GM12878 (cell line): ENCODE results near the gene CDC45. TPM values are rescaled to one million over a fixed set of nuclear protein-coding genes. Genes with fewer than 3 reads are reported as not detected.

Experiments
- ATAC-seq: fragments of 200-7000 bp; cut with Tn5 transposase; 3 replicates; pipeline ENCODE4 v1.9.1; 2020; ENCODE audit warnings: mild to moderate bottlenecking, moderate library complexity
- BruUV-seq: library from RNA; stranded (reverse); fragments of 400-500 nt; replicated peaks from 2 replicates; lab custom pipeline; 2021; lab: Mats Ljungman, UMichigan
- CTCF ChIA-PET: fragments of 300-600 bp; sonication (Branson Sonifier 250); formaldehyde crosslinking; extraction: SDS; loops from one replicate; lab custom pipeline; 2021; ENCODE audit warnings: inconsistent platforms; lab: Yijun Ruan, JAX
- POLR2A ChIA-PET: fragments of 350-600 bp; formaldehyde crosslinking; extraction: SDS; loops from one replicate; lab custom pipeline; 2021; ENCODE audit warnings: inconsistent platforms; lab: Charles Lee
- RAD21 ChIA-PET: fragments of 300-600 bp; sonication (Branson Sonifier 250); formaldehyde crosslinking; loops from one replicate; lab custom pipeline; 2023; ENCODE audit warnings: antibody characterized with exemption; ENCODE audit not compliant: unreplicated experiment; lab: Charles Lee
- SMC1A ChIA-PET: fragments of 300-600 bp; sonication (Branson Sonifier 250); formaldehyde crosslinking; loops from one replicate; lab custom pipeline; 2023; ENCODE audit not compliant: unreplicated experiment, uncharacterized antibody; lab: Charles Lee
- DNase-seq: peaks from one replicate; pipeline ENCODE4 v3.0.0-alpha.2; 2011; ENCODE audit warnings: low read depth, low spot score
- FAIRE-seq: peaks from 3 replicates; lab custom pipeline; 2011; peaks lifted over from hg19 to GRCh38; lab: Jason Lieb, UNC
- H2AFZ ChIP-seq: 2 replicates; pipeline ENCODE4 v1.6.0; 2011; ENCODE audit warnings: low read depth, low read length, control low read depth; ENCODE audit not compliant: control insufficient read depth
- H3K27ac ChIP-seq: 2 replicates; pipeline ENCODE4 v1.5.1; 2011; ENCODE audit warnings: control low read depth; ENCODE audit not compliant: control insufficient read depth, insufficient read depth
- H3K27me3 ChIP-seq, 2 experiments: replicated peaks in 1 of 2; 2 replicates each; pipeline versions ENCODE4 v1.6.0 to v1.6.1; 2011; ENCODE audit warnings: low read length in 1 of 2; ENCODE audit not compliant: control insufficient read depth in 2 of 2, insufficient read depth in 2 of 2
- H3K36me3 ChIP-seq, 2 experiments: 2 replicates each; pipeline ENCODE4 v1.5.1; 2011; ENCODE audit warnings: low read length in 1 of 2; ENCODE audit not compliant: control insufficient read depth in 2 of 2, insufficient read depth in 2 of 2
- H3K4me1 ChIP-seq: 2 replicates; pipeline ENCODE4 v1.6.1; 2011; ENCODE audit warnings: mild to moderate bottlenecking, low read length, moderate library complexity, mixed read lengths; ENCODE audit not compliant: control insufficient read depth, insufficient read depth
- H3K4me2 ChIP-seq: 2 replicates; pipeline ENCODE4 v1.6.0; 2011; ENCODE audit warnings: control low read depth; ENCODE audit not compliant: control insufficient read depth, insufficient read depth
- H3K4me3 ChIP-seq: fragments of 200-600 bp; sonication (generic); 2 replicates; pipeline ENCODE4 v1.5.1; 2016
- H3K79me2 ChIP-seq: 2 replicates; pipeline ENCODE4 v1.6.0; 2011; ENCODE audit warnings: low read length; ENCODE audit not compliant: control insufficient read depth, insufficient read depth
- H3K9ac ChIP-seq: 2 replicates; pipeline ENCODE4 v1.8.0; 2011; ENCODE audit warnings: low read length, control low read depth, mixed read lengths; ENCODE audit not compliant: control insufficient read depth, insufficient read depth
- H3K9me3 ChIP-seq: replicated peaks from 3 replicates; pipeline ENCODE4 v1.5.1; 2011; ENCODE audit warnings: mild to moderate bottlenecking, low read length; ENCODE audit not compliant: control insufficient read depth, insufficient read depth
- H4K20me1 ChIP-seq: 2 replicates; pipeline ENCODE4 v1.6.0; 2011; ENCODE audit not compliant: control insufficient read depth, insufficient read depth
- HDGF ChIP-seq: fragments of 450-650 bp; IDR thresholded peaks from 2 replicates; pipeline ENCODE4 v1.6.1; 2016; ENCODE audit warnings: antibody characterized with exemption
- IRF4 ChIP-seq: IDR thresholded peaks from 2 replicates; pipeline ENCODE4 v1.6.1; 2011; ENCODE audit warnings: low read depth, low read length
- NR2C2 ChIP-seq: IDR thresholded peaks from 2 replicates; pipeline ENCODE4 v1.6.1; 2011; ENCODE audit warnings: borderline replicate concordance, low read depth; ENCODE audit not compliant: control insufficient read depth, insufficient read length
- POLR2AphosphoS5 ChIP-seq: IDR thresholded peaks from 2 replicates; pipeline ENCODE4 v1.6.1; 2011; ENCODE audit warnings: mild to moderate bottlenecking, low read length, inconsistent platforms
- TCF7 ChIP-seq: IDR thresholded peaks from 2 replicates; pipeline ENCODE4 v1.6.1; 2014; ENCODE audit warnings: antibody characterized with exemption, borderline replicate concordance
- WGBS: methylation state at CpG from one replicate; pipeline ENCODE4 v1.1.6; 2016; ENCODE audit warnings: low lambda C conversion rate; ENCODE audit not compliant: insufficient replicate concordance, insufficient coverage; ENCODE audit errors: missing lambda C conversion rate; 5-methylcytosine and 5-hydroxymethylcytosine counted together
- in situ Hi-C: fragments of 300-500 bp; cut with MboI; formaldehyde crosslinking; loops from 9 replicates; pipeline ENCODE4 v1.14.3; 2018; ENCODE audit warnings: mixed read lengths
- intact Hi-C: fragments of 100-400 bp; cut with micrococcal nuclease; formaldehyde crosslinking; loops from one replicate; pipeline ENCODE4 v1.14.2; 2022; ENCODE audit not compliant: unreplicated experiment
- polyA plus RNA-seq, 11 experiments: library from polyadenylated mRNA; depleted of rRNA in 4 of 11; unstranded in 6 of 11; stranded (reverse) in 5 of 11; fragments of >200 nt; fragmentation: Nextera tagmentation in 4 of 11; fragmentation: Illumina TruSeq in 1 of 11; extraction: Ambion mirVana in 4 of 11; extraction: Trizol in 1 of 11; gene quantifications; 1 replicate in 1 of 11; 2 replicates in 10 of 11; pipeline versions ENCODE4 v1.2.1 to v1.2.3, GENCODE V29; 2011 to 2016; ENCODE audit warnings: inconsistent platforms in 2 of 11, missing spikeins in 2 of 11, low read depth in 1 of 11
- total RNA-seq, 4 experiments: library from RNA; depleted of rRNA in 3 of 4; stranded (reverse); fragments of >200 nt in 3 of 4; fragmentation: Illumina TruSeq in 1 of 4; extraction: Trizol in 1 of 4; gene quantifications; 2 replicates each; pipeline versions ENCODE4 v1.2.1 to v1.2.3, GENCODE V29; 2013 to 2021
- TF ChIP-seq, protein P1 (sequence below): fragments of 450-650 bp; IDR thresholded peaks from 2 replicates; pipeline ENCODE4 v1.6.1; 2016; ENCODE audit warnings: mild to moderate bottlenecking
- TF ChIP-seq, protein P2 (sequence below): IDR thresholded peaks from 2 replicates; pipeline ENCODE4 v1.6.1; 2011; ENCODE audit warnings: mild to moderate bottlenecking, low read depth, low read length, moderate library complexity; ENCODE audit not compliant: insufficient replicate concordance

Gene CDC45
- total and polyA plus RNA-seq, 10 of the 15 experiments (the other 5 are each of a cell fraction or from before 2014, with no cell fraction given): 40.8 to 88.5 (median 54.2) TPM

DNA sequence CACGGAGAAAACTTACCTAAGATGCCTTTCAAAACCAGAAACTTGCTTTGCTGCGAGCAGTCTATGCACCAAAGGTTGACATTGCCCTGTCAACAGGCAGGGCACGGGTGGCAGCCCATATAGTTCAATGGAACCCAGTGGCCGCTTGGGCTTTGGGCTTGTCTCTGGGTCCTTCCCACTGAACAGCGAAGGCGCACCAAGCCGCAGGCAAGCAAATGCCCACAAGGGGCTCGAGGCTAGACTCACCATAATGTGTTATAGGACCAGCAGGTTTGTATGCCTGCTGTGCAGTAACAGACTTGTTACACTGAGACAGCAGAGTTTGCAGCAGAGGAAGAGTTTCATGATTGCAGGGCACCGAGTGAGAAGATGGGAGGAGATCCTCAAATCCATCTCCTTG is 24.1 kb downstream of the CDC45 start:
- no peaks in the 10 kb centered on the region for H3K79me2 ChIP-seq
- intact Hi-C loops (no loop called here), in situ Hi-C loops (no loop called here)
- no peaks in the 10 kb centered on the region for H4K20me1 ChIP-seq
- ATAC-seq (no peak), DNase-seq (no peak), FAIRE-seq (no peak)
- BruUV-seq: no TSS peak
- TF ChIP-seq NR2C2: no peak
- TF ChIP-seq TCF7: no peak
- TF ChIP-seq, protein P1, sequence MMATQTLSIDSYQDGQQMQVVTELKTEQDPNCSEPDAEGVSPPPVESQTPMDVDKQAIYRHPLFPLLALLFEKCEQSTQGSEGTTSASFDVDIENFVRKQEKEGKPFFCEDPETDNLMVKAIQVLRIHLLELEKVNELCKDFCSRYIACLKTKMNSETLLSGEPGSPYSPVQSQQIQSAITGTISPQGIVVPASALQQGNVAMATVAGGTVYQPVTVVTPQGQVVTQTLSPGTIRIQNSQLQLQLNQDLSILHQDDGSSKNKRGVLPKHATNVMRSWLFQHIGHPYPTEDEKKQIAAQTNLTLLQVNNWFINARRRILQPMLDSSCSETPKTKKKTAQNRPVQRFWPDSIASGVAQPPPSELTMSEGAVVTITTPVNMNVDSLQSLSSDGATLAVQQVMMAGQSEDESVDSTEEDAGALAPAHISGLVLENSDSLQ: no peak
- no peak for TF ChIP-seq HDGF
- TF ChIP-seq POLR2AphosphoS5: no peak
- TF ChIP-seq, protein P2, sequence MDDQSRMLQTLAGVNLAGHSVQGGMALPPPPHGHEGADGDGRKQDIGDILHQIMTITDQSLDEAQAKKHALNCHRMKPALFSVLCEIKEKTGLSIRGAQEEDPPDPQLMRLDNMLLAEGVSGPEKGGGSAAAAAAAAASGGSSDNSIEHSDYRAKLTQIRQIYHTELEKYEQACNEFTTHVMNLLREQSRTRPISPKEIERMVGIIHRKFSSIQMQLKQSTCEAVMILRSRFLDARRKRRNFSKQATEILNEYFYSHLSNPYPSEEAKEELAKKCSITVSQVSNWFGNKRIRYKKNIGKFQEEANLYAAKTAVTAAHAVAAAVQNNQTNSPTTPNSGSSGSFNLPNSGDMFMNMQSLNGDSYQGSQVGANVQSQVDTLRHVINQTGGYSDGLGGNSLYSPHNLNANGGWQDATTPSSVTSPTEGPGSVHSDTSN: no peak
- no peak for TF ChIP-seq IRF4
- no peak overlapping the region for H3K9ac ChIP-seq
- no peak overlapping the region for H3K27ac ChIP-seq
- H3K4me3 ChIP-seq: no peak overlapping the region
- H3K4me1 ChIP-seq: no peaks in the 10 kb centered on the region
- peaks cover 9 to 17% of the 10 kb centered on the region in 2 experiments; a peak in 3 of 4 replicates for H3K36me3 ChIP-seq
- H3K4me2 ChIP-seq: no peak overlapping the region
- WGBS: 96% methylated on average over 9 of the region's 9 CpGs
- RAD21 ChIA-PET: no interaction called here
- POLR2A ChIA-PET: no interaction called here
- H3K27me3 ChIP-seq: no peaks in the 10 kb centered on the region
- H3K9me3 ChIP-seq: no peaks in the 10 kb centered on the region
- SMC1A ChIA-PET: no interaction called here
- no peak overlapping the region for H2AFZ ChIP-seq
- CTCF ChIA-PET: no interaction called here
